Endothelial cell of umbilical vein (primary cell): Measurements from ENCODE around the gene SLCO4C1. TPM values are rescaled to one million over a fixed set of nuclear protein-coding genes. Genes with fewer than 3 reads are reported as not detected.

Experiments
- BruUV-seq: library from RNA; stranded (reverse); fragments of 400-500 nt; replicated peaks from 2 replicates; lab custom pipeline; 2021; lab: Mats Ljungman, UMichigan
- CTCF ChIA-PET: fragments of 300-600, 350-600 bp; sonication (Branson Sonifier 250); formaldehyde crosslinking; loops from one replicate; lab custom pipeline; 2021; ENCODE audit warnings: antibody characterized with exemption, inconsistent platforms; lab: Charles Lee
- POLR2A ChIA-PET: fragments of 300-600, 350-600 bp; sonication (Branson Sonifier 250); formaldehyde crosslinking; loops from one replicate; lab custom pipeline; 2021; ENCODE audit warnings: antibody characterized with exemption, inconsistent platforms; lab: Charles Lee
- DNase-seq: peaks from one replicate; pipeline ENCODE4 v3.0.0-alpha.2; 2011; ENCODE audit warnings: low read depth, low spot score
- FAIRE-seq: peaks from 2 replicates; lab custom pipeline; 2011; peaks lifted over from hg19 to GRCh38; lab: Jason Lieb, UNC
- H2AFZ ChIP-seq: 2 replicates; pipeline ENCODE4 v1.6.0; 2012; ENCODE audit warnings: low read depth, low read length, control low read depth, inconsistent platforms
- H3K27ac ChIP-seq: 2 replicates; pipeline ENCODE4 v1.5.1; 2011; ENCODE audit warnings: low read depth, mild to moderate bottlenecking, control low read depth, low read length, moderate library complexity; ENCODE audit not compliant: insufficient read depth
- H3K27me3 ChIP-seq, 2 experiments: 2 replicates each; pipeline versions ENCODE4 v1.6.0 to v1.6.1; 2011; ENCODE audit warnings: low read length in 2 of 2, mixed read lengths in 1 of 2; ENCODE audit not compliant: control insufficient read depth in 2 of 2, insufficient read depth in 2 of 2
- H3K36me3 ChIP-seq, 2 experiments: 2 replicates in 1 of 2; 3 replicates in 1 of 2; pipeline ENCODE4 v1.5.1; 2011; ENCODE audit warnings: low read length in 2 of 2, mild to moderate bottlenecking in 1 of 2, moderate library complexity in 1 of 2; ENCODE audit not compliant: control insufficient read depth in 2 of 2, insufficient read depth in 2 of 2; ENCODE audit errors: extremely low read depth in 1 of 2
- H3K4me1 ChIP-seq: 3 replicates; pipeline ENCODE4 v1.5.1; 2011; ENCODE audit warnings: mild to moderate bottlenecking, low read length; ENCODE audit not compliant: control insufficient read depth, insufficient read depth; ENCODE audit errors: extremely low read depth
- H3K4me2 ChIP-seq: 2 replicates; pipeline ENCODE4 v1.6.1; 2011; ENCODE audit warnings: low read length, control low read depth, mixed read lengths; ENCODE audit not compliant: insufficient read depth
- H3K4me3 ChIP-seq, 3 experiments: fragments of 200-600 bp in 1 of 3; sonication (generic), shearing (Covaris generic) in 1 of 3; replicated peaks in 1 of 3; 2 replicates each; pipeline ENCODE4 v1.5.1; 2011 to 2016; ENCODE audit warnings: control low read depth in 3 of 3, low read length in 3 of 3, mild to moderate bottlenecking in 2 of 3, inconsistent platforms in 1 of 3, low read depth in 1 of 3, moderate library complexity in 1 of 3; ENCODE audit not compliant: insufficient read depth in 1 of 3
- H3K79me2 ChIP-seq: 2 replicates; pipeline ENCODE4 v1.6.0; 2012; ENCODE audit warnings: low read length, inconsistent platforms; ENCODE audit not compliant: control insufficient read depth, insufficient read depth
- H3K9ac ChIP-seq: replicated peaks from 2 replicates; pipeline ENCODE3; 2011; ENCODE audit warnings: low read length, control low read depth; ENCODE audit not compliant: insufficient read depth; ENCODE audit errors: extremely low read depth
- H3K9me1 ChIP-seq: replicated peaks from 3 replicates; pipeline ENCODE4 v1.6.0; 2011; ENCODE audit warnings: mild to moderate bottlenecking, low read length; ENCODE audit not compliant: control insufficient read depth, insufficient read depth; ENCODE audit errors: extremely low read depth
- H3K9me3 ChIP-seq: replicated peaks from 2 replicates; pipeline ENCODE4 v1.5.1; 2012; ENCODE audit warnings: low read length, inconsistent platforms; ENCODE audit not compliant: control insufficient read depth, insufficient read depth
- H4K20me1 ChIP-seq: replicated peaks from 2 replicates; pipeline ENCODE3; 2011; ENCODE audit warnings: mild to moderate bottlenecking, low read length; ENCODE audit not compliant: control insufficient read depth, insufficient read depth; ENCODE audit errors: extremely low read depth
- CTCF ChIP-seq, 2 donors: IDR thresholded peaks; 1 replicate in 1 of 2; 2 replicates in 1 of 2; pipeline ENCODE4 v1.5.1; 2011; ENCODE audit warnings: low read length in 2 of 2, mild to moderate bottlenecking in 2 of 2, moderate library complexity in 2 of 2, control low read depth in 1 of 2, inconsistent platforms in 1 of 2, low read depth in 1 of 2; ENCODE audit not compliant: insufficient read depth in 1 of 2; ENCODE audit errors: extremely low read depth in 1 of 2
- EZH2 ChIP-seq: IDR thresholded peaks from 2 replicates; pipeline ENCODE4 v1.6.1; 2012; ENCODE audit warnings: borderline replicate concordance, low read depth, mild to moderate bottlenecking, moderate library complexity, low read length, inconsistent platforms; ENCODE audit not compliant: severe bottlenecking
- FOS ChIP-seq: IDR thresholded peaks from 2 replicates; pipeline ENCODE4 v1.6.1; 2011; ENCODE audit warnings: mild to moderate bottlenecking, low read length, moderate library complexity, borderline replicate concordance; ENCODE audit not compliant: insufficient read depth
- GATA2 ChIP-seq: IDR thresholded peaks from 2 replicates; pipeline ENCODE4 v1.7.0; 2011; ENCODE audit warnings: low read depth, mild to moderate bottlenecking, moderate library complexity, mixed read lengths, low read length; ENCODE audit not compliant: insufficient read length, insufficient read depth
- JUN ChIP-seq: IDR thresholded peaks from 2 replicates; pipeline ENCODE4 v1.6.1; 2011; ENCODE audit warnings: borderline replicate concordance, low read depth; ENCODE audit not compliant: insufficient read length, insufficient read depth
- MYC ChIP-seq: IDR thresholded peaks from one replicate; pipeline ENCODE4 v1.6.1; 2011; ENCODE audit warnings: mild to moderate bottlenecking, low read depth, low read length
- POLR2A ChIP-seq: IDR thresholded peaks from 2 replicates; pipeline ENCODE4 v1.6.1; 2012; ENCODE audit warnings: low read depth, mild to moderate bottlenecking, control low read depth, low read length
- POLR2AphosphoS5 ChIP-seq: IDR thresholded peaks from 2 replicates; pipeline ENCODE4 v1.6.1; 2012; ENCODE audit warnings: low read depth, mild to moderate bottlenecking, control low read depth, low read length, moderate library complexity; ENCODE audit not compliant: insufficient read depth
- dilution Hi-C: fragments of 300-500 bp; cut with MboI; formaldehyde crosslinking; loops from one replicate; pipeline ENCODE4 v1.15.0; 2019; ENCODE audit warnings: low sequenced_read_pairs; ENCODE audit not compliant: extremely low pct_ligation_motif_present
- intact Hi-C: fragments of 100-400 bp; cut with micrococcal nuclease; formaldehyde crosslinking; loops from one replicate; pipeline ENCODE4 v1.10.0; 2022
- polyA plus RNA-seq, 4 experiments: library from polyadenylated mRNA; depleted of rRNA in 3 of 4; stranded (reverse) in 3 of 4; unstranded in 1 of 4; fragments of >200 nt; gene quantifications; 2 replicates each; pipeline versions ENCODE4 v1.2.1 to v1.2.3, GENCODE V29; 2011 to 2012; ENCODE audit warnings: missing spikeins in 1 of 4
- total RNA-seq: library from RNA; stranded (reverse); gene quantifications from 2 replicates; pipeline ENCODE4 v1.2.3, GENCODE V29; 2021
- TF ChIP-seq, protein P1 (sequence below): IDR thresholded peaks from 2 replicates; pipeline ENCODE4 v1.6.1; 2011; ENCODE audit not compliant: insufficient read depth, insufficient read length

Gene SLCO4C1
- total and polyA plus RNA-seq, 2 donors (not counting 3 experiments of a cell fraction or from before 2014, with no cell fraction given) = 0.03 TPM; not detected in 1

DNA sequence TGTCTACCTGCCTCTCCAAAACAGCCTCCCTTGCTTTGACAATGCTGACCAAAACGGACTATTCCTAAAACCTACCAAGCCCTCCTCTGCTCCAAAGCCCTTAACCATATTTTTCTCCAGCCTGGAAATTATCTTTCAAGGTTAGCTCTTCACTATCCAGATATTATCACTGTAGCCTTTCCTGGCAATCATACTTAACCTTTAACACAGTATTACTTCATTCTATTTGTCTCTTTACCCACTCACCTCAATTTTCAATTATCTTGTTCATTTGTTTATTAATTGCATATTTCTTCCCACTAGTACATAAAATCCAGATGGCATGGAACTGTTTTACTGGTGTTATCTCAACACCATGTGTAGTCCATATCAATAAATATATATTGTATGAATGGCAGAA is 7.5 kb downstream of the SLCO4C1 start:
- no peak for FAIRE-seq
- H3K79me2 ChIP-seq = no peaks in the 10 kb centered on the region
- no peaks in the 10 kb centered on the region for H4K20me1 ChIP-seq
- BruUV-seq = no TSS peak
- TF ChIP-seq, protein P1, sequence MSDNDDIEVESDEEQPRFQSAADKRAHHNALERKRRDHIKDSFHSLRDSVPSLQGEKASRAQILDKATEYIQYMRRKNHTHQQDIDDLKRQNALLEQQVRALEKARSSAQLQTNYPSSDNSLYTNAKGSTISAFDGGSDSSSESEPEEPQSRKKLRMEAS = no peak
- TF ChIP-seq EZH2 (no peak), GATA2 (no peak), POLR2AphosphoS5 (no peak), FOS (no peak), JUN (no peak), POLR2A (no peak), MYC (no peak), CTCF (IDR thresholded peaks at IDR 0.05; ENCODE audit: extremely low read depth in 1 of 2, insufficient read depth in 1 of 2, low read depth in 1 of 2, low read length in 2 of 2) (no peak)
- no peak overlapping the region for H3K27ac ChIP-seq
- DNase-seq = no peak
- no peak overlapping the region for H3K4me2 ChIP-seq
- intact Hi-C loops = no loop called here
- no peaks in the 10 kb centered on the region for H3K9me3 ChIP-seq
- H3K27me3 ChIP-seq = no peaks in the 10 kb centered on the region
- CTCF ChIA-PET = no interaction called here
- dilution Hi-C loops = no loop called here
- no peaks in the 10 kb centered on the region for H3K4me1 ChIP-seq
- POLR2A ChIA-PET = no interaction called here
- H3K9ac ChIP-seq = no peak overlapping the region
- H3K9me1 ChIP-seq = no peaks in the 10 kb centered on the region
- H3K36me3 ChIP-seq = no peaks in the 10 kb centered on the region
- H2AFZ ChIP-seq = no peak overlapping the region
- no peak overlapping the region for H3K4me3 ChIP-seq
